GM12801 (cell line): ENCODE data around the gene MYH7B.

Experiments used
- TF ChIP-seq, protein P1 (sequence below): IDR thresholded peaks from one replicate; pipeline ENCODE4 v1.5.1; 2011; ENCODE audit warnings: control low read depth; ENCODE audit not compliant: insufficient read length; ENCODE audit errors: extremely low read depth

The MYH7B gene

DNA sequence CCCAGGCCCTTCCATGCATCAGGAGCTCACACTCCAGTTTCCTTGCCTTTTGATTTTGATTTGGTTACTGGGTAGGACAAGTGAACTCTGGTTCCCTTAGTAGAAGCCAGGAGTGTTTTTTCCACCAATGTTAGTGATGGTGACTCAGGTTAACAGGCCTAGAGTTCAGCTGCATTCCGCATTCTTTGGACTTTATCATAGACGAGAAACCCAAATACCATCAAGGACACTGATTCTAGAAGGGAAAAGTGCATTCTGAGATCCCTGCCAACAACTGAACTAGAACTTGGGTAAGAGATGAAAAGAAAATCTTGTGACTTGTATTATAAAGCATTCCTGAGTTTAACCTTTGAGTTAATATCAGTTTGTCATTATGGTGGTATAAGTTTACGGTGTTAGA, 9.0 kb upstream of the MYH7B start:
- TF ChIP-seq, protein P1, sequence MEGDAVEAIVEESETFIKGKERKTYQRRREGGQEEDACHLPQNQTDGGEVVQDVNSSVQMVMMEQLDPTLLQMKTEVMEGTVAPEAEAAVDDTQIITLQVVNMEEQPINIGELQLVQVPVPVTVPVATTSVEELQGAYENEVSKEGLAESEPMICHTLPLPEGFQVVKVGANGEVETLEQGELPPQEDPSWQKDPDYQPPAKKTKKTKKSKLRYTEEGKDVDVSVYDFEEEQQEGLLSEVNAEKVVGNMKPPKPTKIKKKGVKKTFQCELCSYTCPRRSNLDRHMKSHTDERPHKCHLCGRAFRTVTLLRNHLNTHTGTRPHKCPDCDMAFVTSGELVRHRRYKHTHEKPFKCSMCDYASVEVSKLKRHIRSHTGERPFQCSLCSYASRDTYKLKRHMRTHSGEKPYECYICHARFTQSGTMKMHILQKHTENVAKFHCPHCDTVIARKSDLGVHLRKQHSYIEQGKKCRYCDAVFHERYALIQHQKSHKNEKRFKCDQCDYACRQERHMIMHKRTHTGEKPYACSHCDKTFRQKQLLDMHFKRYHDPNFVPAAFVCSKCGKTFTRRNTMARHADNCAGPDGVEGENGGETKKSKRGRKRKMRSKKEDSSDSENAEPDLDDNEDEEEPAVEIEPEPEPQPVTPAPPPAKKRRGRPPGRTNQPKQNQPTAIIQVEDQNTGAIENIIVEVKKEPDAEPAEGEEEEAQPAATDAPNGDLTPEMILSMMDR, result no peak

DNA sequence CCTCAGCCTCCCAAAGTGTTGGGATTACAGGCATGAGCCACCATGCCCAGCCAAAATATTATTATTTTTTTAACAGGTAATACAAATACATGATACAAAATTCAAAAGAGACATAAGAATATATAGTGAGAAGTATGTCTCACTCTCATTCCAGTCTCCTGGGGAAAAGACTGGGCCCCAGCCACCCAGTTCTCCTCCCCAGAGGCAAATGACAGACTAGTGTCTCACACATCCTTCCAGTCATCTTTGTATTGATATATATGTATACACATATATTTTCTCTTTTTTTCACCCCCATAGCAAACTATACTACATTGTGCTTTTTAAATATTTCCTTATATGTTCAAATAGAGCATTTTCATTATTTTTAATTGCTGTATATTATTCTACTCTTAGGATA, 8.3 kb upstream of the MYH7B start:
- TF ChIP-seq, protein P1, result no peak

DNA sequence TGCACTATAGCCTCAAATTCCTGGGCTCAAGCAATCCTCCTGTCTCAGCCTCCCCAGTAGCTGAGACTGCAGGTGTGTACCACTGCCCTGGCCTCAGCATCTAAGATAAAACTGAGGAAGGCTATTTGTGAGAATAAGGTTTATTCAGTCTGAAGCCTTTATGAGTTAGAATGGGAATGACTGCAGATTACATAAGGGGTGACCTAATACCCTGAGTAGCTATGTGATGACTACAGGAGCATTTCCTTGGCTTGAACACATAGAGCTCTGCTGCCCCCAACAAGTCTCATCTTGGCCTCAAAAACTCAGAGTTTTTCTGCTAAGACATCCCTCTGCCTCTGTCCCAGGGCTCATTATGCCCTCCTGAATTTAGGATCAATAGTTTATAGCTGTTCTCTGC, 7.6 kb upstream of the MYH7B start:
- TF ChIP-seq, protein P1, result no peak

DNA sequence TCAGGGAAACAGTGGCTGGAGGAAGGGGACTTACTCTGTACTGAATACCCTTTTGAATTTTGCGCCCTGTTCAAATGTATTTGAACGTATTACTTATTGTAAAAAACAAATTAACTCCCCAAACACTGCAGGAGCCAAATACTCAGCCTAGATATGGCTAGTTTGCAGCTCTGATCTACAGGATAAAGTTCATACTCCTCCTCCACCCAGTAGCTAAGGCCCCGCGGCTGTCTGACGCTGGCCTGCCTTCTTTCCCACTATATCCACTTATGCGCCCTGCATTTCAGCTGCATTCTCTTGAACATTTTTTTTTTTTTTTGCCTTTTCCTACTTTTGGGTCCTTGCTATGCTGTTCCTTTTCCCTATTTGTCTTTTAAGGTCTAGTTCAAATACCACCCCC, 6.5 kb upstream of the MYH7B start:
- TF ChIP-seq, protein P1, result no peak

DNA sequence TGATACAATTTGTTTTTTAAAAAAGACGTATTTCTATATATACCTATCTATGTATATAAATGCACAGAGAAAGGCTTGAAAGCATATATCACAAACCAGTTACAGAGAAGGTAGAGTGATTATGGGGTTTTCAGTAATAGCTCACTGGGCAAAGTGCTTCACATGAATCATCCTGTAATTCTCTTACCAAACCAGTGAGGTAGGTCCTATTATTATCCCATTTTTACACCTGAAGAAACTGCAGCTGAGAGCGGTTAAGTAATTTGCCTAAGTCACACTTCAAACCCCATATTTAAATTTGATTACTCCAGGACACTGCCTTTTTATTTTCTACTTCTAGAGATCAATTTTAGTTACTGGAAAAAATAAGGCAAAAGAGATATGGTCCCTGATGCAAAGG, 4.4 kb upstream of the MYH7B start:
- TF ChIP-seq, protein P1, result no peak

DNA sequence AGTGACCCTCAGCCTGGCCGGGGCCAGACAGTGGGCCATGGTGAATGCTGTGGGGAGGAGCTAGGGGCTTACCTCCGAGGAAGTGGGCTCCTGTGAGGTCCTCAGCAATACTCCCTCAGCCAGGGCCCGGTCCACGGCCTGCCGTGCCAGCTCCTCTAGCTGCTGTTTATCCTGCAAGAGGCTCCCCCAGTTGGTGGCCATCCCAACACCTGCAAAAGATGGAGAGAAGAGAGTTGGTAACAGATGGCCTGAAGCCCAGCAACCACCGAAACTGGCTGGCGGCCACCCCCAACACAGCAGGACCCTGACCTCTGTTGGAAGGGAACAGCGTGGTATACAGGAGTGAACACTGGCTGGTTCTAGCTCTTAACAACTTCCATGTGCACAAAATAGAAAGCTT, 4.0 kb upstream of the MYH7B start:
- TF ChIP-seq, protein P1, result no peak

DNA sequence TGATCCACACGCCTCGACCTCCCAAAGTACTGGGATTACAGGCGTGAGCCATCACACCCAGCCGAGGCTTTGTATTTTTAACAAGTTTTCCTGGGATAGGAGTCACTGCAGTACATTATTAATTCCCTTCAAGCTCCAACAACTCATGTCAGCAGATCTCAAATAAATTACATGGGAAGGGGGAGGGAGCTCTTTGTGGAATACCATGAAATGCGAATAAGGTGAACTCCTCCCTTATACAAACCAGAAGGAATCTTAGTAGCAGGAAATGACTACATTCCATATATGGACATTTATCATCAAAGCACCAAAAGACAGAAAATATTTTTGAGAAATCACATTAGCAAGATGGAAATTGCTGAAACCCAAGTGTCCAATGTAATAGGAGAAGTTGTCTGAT, 3.0 kb upstream of the MYH7B start:
- TF ChIP-seq, protein P1, result no peak

DNA sequence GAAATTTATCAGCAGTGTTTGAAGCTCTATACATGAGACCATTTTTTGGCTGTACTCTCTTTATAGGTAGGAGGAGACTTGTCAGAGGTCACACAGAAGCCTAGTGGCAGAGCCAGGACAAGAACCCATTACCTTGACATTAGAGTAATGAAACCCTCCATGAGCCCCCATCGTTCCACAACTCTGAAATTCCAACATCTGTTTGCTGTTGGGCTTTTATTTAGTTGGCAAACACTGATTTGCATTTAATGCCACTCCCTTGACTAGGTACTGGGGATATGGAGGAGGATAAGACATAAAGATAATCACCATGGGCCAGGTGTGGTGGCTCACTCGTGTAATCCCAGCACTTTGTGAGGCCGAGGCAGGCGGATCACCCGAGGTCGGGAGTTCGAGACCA, 1.7 kb upstream of the MYH7B start:
- TF ChIP-seq, protein P1, result no peak
